ENCODE results near the gene HIF3A.

The HIF3A gene

GRCh38 chr19:46381346-46381745, 84.5 kb downstream of the HIF3A start:
- no peak overlapping the region for H3K27ac ChIP-seq
- no peak for TF ChIP-seq ZFX (IDR thresholded peaks at IDR 0.05; ENCODE audit: borderline replicate concordance)
- TF ChIP-seq, protein P1, sequence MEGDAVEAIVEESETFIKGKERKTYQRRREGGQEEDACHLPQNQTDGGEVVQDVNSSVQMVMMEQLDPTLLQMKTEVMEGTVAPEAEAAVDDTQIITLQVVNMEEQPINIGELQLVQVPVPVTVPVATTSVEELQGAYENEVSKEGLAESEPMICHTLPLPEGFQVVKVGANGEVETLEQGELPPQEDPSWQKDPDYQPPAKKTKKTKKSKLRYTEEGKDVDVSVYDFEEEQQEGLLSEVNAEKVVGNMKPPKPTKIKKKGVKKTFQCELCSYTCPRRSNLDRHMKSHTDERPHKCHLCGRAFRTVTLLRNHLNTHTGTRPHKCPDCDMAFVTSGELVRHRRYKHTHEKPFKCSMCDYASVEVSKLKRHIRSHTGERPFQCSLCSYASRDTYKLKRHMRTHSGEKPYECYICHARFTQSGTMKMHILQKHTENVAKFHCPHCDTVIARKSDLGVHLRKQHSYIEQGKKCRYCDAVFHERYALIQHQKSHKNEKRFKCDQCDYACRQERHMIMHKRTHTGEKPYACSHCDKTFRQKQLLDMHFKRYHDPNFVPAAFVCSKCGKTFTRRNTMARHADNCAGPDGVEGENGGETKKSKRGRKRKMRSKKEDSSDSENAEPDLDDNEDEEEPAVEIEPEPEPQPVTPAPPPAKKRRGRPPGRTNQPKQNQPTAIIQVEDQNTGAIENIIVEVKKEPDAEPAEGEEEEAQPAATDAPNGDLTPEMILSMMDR (IDR thresholded peaks at IDR 0.05), result no peak

GRCh38 chr19:46381756-46382345, 85.0 kb downstream of the HIF3A start:
- TF ChIP-seq ZFX (IDR thresholded peaks at IDR 0.05; ENCODE audit: borderline replicate concordance), result no peak
- TF ChIP-seq, protein P1 (IDR thresholded peaks at IDR 0.05), result no peak
- no peak overlapping the region for H3K27ac ChIP-seq

DNA sequence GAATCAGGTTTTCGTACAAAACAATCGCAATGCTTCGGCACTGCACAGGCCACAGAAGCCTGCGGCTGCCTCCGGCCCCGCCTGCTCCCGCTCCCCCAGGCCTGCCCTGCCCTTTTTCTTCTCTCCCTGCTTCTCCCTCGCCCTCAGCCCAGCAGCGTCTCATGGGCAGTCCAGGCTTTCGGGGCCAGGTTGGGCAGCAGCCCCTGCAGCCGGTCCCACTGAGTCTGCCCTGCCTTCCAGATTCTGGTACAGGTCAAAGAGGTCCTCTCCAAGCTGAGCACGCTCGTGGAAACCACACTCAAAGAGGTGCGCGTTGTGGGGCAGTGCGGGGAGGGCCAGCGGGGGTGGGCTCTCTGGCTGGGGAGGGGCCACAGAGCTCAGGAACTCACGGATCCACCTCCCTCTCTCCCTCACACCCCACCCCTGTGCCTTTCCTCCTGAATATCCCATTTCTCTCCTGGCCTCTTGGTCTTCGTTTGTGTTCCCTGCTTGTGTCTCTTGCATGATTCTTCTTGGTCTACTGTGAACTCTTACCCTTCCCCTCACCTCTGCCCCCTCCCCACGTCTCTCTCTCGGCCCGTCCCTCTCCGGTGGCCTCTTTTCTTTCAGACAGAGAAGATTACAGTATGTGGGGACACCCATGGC, 86.5 kb downstream of the HIF3A start:
- no peak overlapping the region for H3K27ac ChIP-seq
- TF ChIP-seq ZFX (IDR thresholded peaks at IDR 0.05; ENCODE audit: borderline replicate concordance), result no peak
- TF ChIP-seq, protein P1 (IDR thresholded peaks at IDR 0.05), result no peak

DNA sequence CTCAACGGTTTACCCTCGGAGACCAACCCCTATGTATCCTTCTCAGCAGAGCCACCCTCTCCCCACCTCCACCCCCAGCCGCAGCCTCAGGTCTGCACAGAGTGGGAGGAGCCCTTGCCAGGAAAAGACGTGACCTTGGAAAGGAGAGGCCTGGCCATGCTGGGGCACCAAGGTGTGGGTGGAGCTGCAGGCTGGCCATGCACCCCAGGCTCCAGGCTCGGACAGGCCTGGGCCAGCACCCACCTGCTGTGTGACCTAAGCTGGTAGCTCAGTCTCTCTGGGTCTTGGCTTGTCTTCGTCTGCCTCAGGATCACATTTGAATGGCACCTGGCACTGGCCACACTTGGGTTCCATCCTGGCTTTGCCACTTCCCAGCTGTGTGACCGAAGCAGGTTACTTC, 87.0 kb downstream of the HIF3A start:
- no peak overlapping the region for H3K27ac ChIP-seq
- no peak for TF ChIP-seq ZFX (IDR thresholded peaks at IDR 0.05; ENCODE audit: borderline replicate concordance)
- TF ChIP-seq, protein P1 (IDR thresholded peaks at IDR 0.05), result no peak

GRCh38 chr19:46384396-46384795, 87.6 kb downstream of the HIF3A start:
- no peak overlapping the region for H3K27ac ChIP-seq
- TF ChIP-seq, protein P1 (IDR thresholded peaks at IDR 0.05), result no peak
- TF ChIP-seq ZFX (IDR thresholded peaks at IDR 0.05; ENCODE audit: borderline replicate concordance), result no peak

GRCh38 chr19:46385636-46386035, 88.8 kb downstream of the HIF3A start:
- TF ChIP-seq, protein P1 (IDR thresholded peaks at IDR 0.05), result no peak
- TF ChIP-seq ZFX (IDR thresholded peaks at IDR 0.05; ENCODE audit: borderline replicate concordance), result no peak
- no peak overlapping the region for H3K27ac ChIP-seq

- no peak overlapping the region for H3K27ac ChIP-seq
- TF ChIP-seq ZFX (IDR thresholded peaks at IDR 0.05; ENCODE audit: borderline replicate concordance), result no peak
- TF ChIP-seq, protein P1 (IDR thresholded peaks at IDR 0.05), result no peak
Measured at GRCh38 chr19:46386151-46386550, 89.3 kb downstream of the HIF3A start.
